Endodermal cell (in vitro differentiated cells): Measurements from ENCODE around the gene GLIS1. TPM values are rescaled to one million over a fixed set of nuclear protein-coding genes. Genes with fewer than 3 reads are reported as not detected.

Experiments
- DNase-seq: peaks from one replicate; pipeline ENCODE4 v3.0.0-alpha.2; 2017
- H3K27ac ChIP-seq: 2 replicates; pipeline ENCODE4 v1.5.1; 2013; ENCODE audit warnings: mild to moderate bottlenecking, low read depth, low read length, moderate library complexity
- H3K27me3 ChIP-seq: 2 replicates; pipeline ENCODE4 v1.6.1; 2013; ENCODE audit warnings: mild to moderate bottlenecking, low read length, moderate library complexity; ENCODE audit not compliant: insufficient read depth, control insufficient read depth, poor library complexity, severe bottlenecking
- H3K36me3 ChIP-seq: 2 replicates; pipeline ENCODE4 v1.7.0; 2013; ENCODE audit warnings: mild to moderate bottlenecking, low read length, moderate library complexity; ENCODE audit not compliant: control insufficient read depth, insufficient read depth
- H3K4me1 ChIP-seq: one replicate; pipeline ENCODE4 v1.7.0; 2013; ENCODE audit warnings: low read length; ENCODE audit not compliant: control insufficient read depth, insufficient read depth
- H3K4me3 ChIP-seq: 2 replicates; pipeline ENCODE4 v1.5.1; 2013; ENCODE audit warnings: mild to moderate bottlenecking, low read length, moderate library complexity
- H3K9ac ChIP-seq: 2 replicates; pipeline ENCODE4 v1.6.1; 2013; ENCODE audit warnings: mild to moderate bottlenecking, low read length, moderate library complexity; ENCODE audit not compliant: poor library complexity, severe bottlenecking; ENCODE audit errors: extremely low read depth
- H3K9me3 ChIP-seq: 2 replicates; pipeline ENCODE4 v1.6.1; 2013; ENCODE audit warnings: mild to moderate bottlenecking, low read length, moderate library complexity; ENCODE audit not compliant: control insufficient read depth
- H3K27ac Mint-ChIP-seq: 2 replicates; pipeline ENCODE4 v1.8.0; 2020; ENCODE audit warnings: mixed read lengths
- H3K27me3 Mint-ChIP-seq: 2 replicates; pipeline ENCODE4 v1.8.0; 2021; ENCODE audit warnings: mild to moderate bottlenecking, mixed read lengths; ENCODE audit not compliant: insufficient read depth
- H3K36me3 Mint-ChIP-seq: 2 replicates; pipeline ENCODE4 v1.8.0; 2020; ENCODE audit warnings: low read depth, mixed read lengths
- H3K4me1 Mint-ChIP-seq: 2 replicates; pipeline ENCODE4 v1.8.0; 2020; ENCODE audit warnings: mixed read lengths
- H3K4me3 Mint-ChIP-seq: 2 replicates; pipeline ENCODE4 v1.8.0; 2020; ENCODE audit warnings: mild to moderate bottlenecking, moderate library complexity, mixed read lengths
- H3K9me3 Mint-ChIP-seq: 2 replicates; pipeline ENCODE4 v1.8.0; 2020; ENCODE audit warnings: mild to moderate bottlenecking, mixed read lengths
- CTCF ChIP-seq: fragments of 200-600 bp; sonication (generic); conservative IDR thresholded peaks from 2 replicates; pipeline ENCODE4 v1.5.0; 2021; ENCODE audit warnings: antibody characterized with exemption, mild to moderate bottlenecking
- WGBS, 2 experiments: methylation state at CpG; one replicate each; pipeline versions ENCODE4 v1.1.5 to v1.1.7; 2013; ENCODE audit warnings: missing lambda C conversion rate in 2 of 2, mixed read lengths in 1 of 2; ENCODE audit not compliant: insufficient coverage in 1 of 2, insufficient read length in 1 of 2; 5-methylcytosine and 5-hydroxymethylcytosine counted together
- total RNA-seq, 2 donors: library from RNA; stranded (reverse); fragmentation: NEBNext Ultra II Directional in 1 of 2; extraction: Animal tissue kit (Norgen Biotek cat#: 25700) in 1 of 2; gene quantifications; 2 replicates in 1 of 2; 3 replicates in 1 of 2; pipeline ENCODE4 v1.2.1, GENCODE V29; 2021

Gene GLIS1
- total RNA-seq, 2 donors from 2014 or later = 2.1 to 3.9 TPM

GRCh38 chr1:53645690-53646078 is 93.3 kb downstream of the GLIS1 start:
- DNase-seq = no peak
- Histone ChIP-seq H3K4me1 (peaks cover 7% of the 10 kb centered on the region), H3K36me3 (no peaks in the 10 kb centered on the region), H3K4me3 (no peak overlapping the region), H3K27ac (no peak overlapping the region), H3K9ac (no peak overlapping the region), H3K9me3 (no peaks in the 10 kb centered on the region), H3K27me3 (no peaks in the 10 kb centered on the region)
- no peaks in the 10 kb centered on the region for H3K9me3 Mint-ChIP-seq
- H3K27ac Mint-ChIP-seq = no peak overlapping the region
- H3K36me3 Mint-ChIP-seq = no peaks in the 10 kb centered on the region
- peaks cover 6% of the 10 kb centered on the region for H3K27me3 Mint-ChIP-seq
- peaks cover 18% of the 10 kb centered on the region for H3K4me1 Mint-ChIP-seq
- no peak for TF ChIP-seq CTCF
- 88 to 100% methylated on average over 1 of the region's 1 CpG for WGBS, 2 experiments
- H3K4me3 Mint-ChIP-seq = no peak overlapping the region

DNA sequence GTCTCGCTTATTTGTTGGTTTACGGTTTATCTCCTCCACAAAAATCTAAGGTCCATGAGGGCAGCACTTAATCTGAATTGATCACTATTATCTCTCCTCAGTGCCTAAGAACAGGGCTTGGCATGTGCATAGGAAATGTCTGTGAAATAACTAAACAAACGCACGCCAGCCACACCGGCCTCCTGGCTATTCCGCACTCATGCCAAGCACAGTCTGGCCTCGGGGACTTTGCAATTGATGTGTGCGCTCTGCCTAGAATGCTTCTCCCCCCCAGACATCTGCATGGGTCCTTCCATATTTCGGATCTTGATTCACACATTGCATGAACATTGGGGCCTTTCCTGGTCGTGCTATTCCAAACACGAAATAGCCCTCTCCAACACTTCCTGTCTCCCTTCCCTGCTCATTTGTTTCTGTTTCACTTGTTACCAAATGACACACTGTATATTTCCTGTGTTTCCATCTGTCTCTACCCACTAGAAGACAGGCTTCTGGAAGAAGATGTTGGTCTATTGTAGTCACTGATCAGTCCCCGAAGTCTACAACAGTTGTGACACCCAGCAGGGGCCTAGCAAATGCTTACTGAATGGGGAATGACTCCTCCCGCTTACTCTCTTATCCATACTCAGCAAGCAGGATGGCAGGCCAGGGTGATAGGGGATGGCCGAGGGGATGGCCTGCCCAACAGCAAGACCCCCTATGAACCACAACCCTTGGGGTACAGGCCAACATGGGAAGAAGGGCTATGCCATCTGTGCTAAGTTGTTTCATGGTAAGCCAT is 93.9 kb downstream of the GLIS1 start:
- no peak overlapping the region for H3K4me3 Mint-ChIP-seq
- peak; percentile 52 for DNase-seq
- H3K27ac Mint-ChIP-seq = no peak overlapping the region

DNA sequence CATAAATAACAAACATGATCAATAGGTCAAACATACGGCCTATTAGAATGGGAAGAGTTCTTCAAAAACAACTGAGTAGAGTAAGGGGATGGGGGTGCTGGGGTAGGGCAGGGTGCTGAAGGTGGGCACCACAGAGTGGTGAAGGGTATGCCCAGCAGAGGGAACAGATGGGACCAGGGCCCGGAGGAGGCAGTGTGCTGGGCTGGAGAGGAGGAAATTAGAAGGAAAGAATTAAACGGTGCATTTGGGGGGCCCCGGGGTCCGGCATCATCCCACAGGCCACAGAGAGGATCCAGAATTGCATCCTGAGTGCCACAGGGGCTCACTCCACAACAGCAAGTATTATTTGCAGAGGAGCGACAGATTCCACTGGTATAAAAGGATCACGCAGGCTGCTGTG is 94.5 kb downstream of the GLIS1 start:
- Histone ChIP-seq H3K27ac (no peak overlapping the region), H3K4me3 (no peak overlapping the region), H3K9ac (no peak overlapping the region), H3K27me3 (no peaks in the 10 kb centered on the region), H3K9me3 (no peaks in the 10 kb centered on the region), H3K36me3 (no peaks in the 10 kb centered on the region), H3K4me1 (peaks cover 7% of the 10 kb centered on the region)
- Mint-ChIP-seq H3K27ac (no peak overlapping the region), H3K4me3 (no peak overlapping the region), H3K27me3 (peaks cover 6% of the 10 kb centered on the region), H3K4me1 (peaks cover 18% of the 10 kb centered on the region), H3K36me3 (no peaks in the 10 kb centered on the region), H3K9me3 (no peaks in the 10 kb centered on the region)
- 80 to 87% methylated on average over 7 of the region's 7 CpGs for WGBS, 2 experiments
- TF ChIP-seq CTCF = no peak
- peak; percentile 17 for DNase-seq

More for the DNA sequence above, 93.9 kb downstream of the GLIS1 start:
- Histone ChIP-seq H3K27me3 (no peaks in the 10 kb centered on the region), H3K4me1 (peaks cover 7% of the 10 kb centered on the region), H3K9ac (no peak overlapping the region), H3K27ac (no peak overlapping the region), H3K36me3 (no peaks in the 10 kb centered on the region), H3K9me3 (no peaks in the 10 kb centered on the region), H3K4me3 (no peak overlapping the region)
- peaks cover 18% of the 10 kb centered on the region for H3K4me1 Mint-ChIP-seq
- no peaks in the 10 kb centered on the region for H3K36me3 Mint-ChIP-seq
- no peaks in the 10 kb centered on the region for H3K9me3 Mint-ChIP-seq
- peaks cover 6% of the 10 kb centered on the region for H3K27me3 Mint-ChIP-seq
- no peak for TF ChIP-seq CTCF
- WGBS, 2 experiments = 92 to 97% methylated on average over 11 to 14 of the region's 14 CpGs
